GM21737 (cell line): ENCODE results near the gene HMGN2.
"Not testable (repeated sequence)": the region's sequence is repeated elsewhere in the genome, so short reads cannot be mapped to it uniquely, and the experiment has no call there.

Experiments
- ATAC-seq: cut with Tn5 transposase; IDR thresholded peaks from one replicate; pipeline ENCODE4 v1.9.1; 2021; ENCODE audit warnings: mild to moderate bottlenecking, moderate library complexity; ENCODE audit not compliant: unreplicated experiment

The HMGN2 gene

DNA sequence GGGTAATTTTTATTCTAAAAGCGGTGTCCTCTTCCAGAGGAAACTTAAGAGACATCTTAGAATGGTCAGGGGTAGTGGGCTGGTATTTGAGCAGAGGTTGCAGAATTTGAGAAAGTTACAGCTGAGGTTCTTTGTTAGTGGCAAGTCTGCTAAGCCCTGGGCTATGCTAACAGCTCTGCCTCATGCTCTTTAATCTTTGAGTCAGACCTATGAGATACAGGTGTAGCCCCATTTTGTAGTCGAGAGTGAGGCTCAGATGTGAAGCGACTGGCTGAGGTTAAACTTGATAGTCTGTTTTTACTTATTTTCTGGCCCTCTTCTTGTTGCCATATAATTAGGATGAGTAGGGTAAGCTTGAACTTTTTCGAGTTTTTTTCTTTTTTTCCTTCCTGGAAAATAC, 4.7 kb downstream of the HMGN2 start:
- no peak for ATAC-seq

DNA sequence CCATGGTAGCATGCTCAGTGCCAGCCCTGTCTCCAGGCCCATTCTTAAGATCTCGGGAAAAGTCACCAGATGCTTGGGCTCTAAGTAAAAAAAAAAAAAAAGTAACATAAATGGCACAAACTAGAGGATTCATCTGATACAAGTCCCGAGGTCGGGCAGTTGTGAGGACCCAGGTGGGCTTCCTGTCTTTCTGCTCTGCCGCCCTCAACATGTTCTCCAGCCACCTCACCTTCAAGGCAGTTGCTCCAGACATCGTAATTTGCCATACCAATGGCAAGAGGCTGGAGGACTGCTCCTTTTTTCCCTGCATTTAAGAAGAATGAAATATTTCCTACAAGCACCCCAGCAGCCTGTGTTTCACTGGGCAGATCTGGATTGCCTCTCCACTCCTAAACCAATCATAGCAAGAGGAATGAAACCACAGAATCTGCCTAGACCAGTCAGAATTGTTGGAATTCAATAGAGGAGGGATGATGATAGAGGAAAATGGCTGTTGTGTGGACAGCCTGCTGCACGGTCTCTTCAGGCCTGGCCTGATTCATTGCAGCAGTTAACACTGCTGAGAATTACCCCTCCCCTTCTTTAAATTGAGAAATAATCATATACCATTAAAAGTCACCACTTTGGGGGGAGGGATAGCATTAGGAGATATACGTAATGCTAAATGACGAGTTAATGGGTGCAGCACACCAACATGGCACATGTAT, 5.4 kb downstream of the HMGN2 start:
- ATAC-seq, result no peak

DNA sequence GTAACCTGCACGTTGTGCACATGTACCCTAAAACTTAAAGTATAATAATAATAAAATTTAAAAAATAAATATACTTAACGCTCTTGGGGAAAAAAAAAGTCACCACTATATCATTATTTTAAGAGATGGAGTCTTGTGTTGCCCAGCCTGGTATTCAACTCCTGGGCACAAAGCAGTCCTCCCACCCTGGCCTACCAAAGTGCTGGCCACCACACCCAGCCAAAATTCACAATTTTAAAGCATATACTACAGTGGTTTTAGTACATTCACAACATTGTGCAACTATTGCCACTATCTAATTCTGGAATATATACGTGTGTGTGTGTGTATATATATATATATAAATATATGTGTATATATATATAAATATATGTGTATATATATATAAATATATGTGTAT, 5.9 kb downstream of the HMGN2 start:
- no peak for ATAC-seq

DNA sequence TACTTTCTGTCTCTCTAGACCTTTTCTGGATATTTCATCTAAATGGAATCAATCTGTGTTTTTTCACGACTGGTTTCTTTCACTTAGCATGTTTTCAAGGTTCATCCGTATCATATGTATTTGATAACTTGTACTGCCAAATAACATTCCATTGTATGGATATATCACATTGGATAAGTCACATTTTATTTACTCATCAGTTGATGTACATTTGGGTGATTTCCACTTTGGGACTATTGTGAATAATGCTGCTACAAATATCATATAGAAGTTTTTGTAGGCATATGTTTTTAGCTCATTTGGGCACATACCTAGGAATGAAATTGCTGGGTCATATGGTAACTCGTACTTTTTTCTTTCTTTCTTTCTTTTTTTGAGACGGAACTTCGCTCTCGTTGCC, 6.7 kb downstream of the HMGN2 start:
- ATAC-seq, result no peak

DNA sequence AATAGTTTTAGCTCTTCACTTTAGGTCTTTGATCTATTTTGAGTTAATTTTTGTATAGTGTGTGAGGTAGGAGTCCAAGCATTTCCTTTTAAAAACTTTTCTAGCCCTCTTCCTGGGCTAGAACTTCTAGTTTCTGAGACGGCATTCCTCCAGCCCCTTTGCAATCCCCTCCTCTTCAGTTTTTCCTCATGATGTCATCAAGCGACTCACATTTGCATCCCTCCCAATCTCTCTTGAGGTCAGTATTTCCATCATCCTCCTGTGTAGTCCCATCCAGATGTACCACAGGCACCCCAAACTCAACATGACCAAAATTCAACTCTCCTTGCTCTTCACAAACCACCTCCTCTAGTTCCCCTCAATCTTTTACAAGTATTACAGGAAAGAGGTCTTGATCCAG, 10.7 kb downstream of the HMGN2 start:
- ATAC-seq, result no peak

DNA sequence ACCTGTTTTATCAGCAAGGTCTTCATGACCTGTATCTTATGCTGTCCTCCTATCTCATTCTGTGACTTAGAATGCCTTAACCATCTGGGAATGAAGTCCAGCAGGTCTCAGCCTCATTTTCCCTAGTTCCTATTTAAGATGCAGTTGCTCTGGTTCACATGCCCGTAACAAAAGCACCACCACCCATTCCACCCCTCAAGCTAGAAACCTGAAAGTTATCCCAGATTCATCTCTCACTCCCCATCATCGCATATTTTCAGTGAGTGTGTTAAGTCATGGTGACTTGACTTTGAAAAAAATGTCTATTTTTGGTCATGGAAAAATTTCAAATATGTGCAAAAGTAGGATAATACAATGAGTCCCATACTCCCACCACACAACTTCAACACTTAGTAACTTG, 11.7 kb downstream of the HMGN2 start:
- no peak for ATAC-seq

DNA sequence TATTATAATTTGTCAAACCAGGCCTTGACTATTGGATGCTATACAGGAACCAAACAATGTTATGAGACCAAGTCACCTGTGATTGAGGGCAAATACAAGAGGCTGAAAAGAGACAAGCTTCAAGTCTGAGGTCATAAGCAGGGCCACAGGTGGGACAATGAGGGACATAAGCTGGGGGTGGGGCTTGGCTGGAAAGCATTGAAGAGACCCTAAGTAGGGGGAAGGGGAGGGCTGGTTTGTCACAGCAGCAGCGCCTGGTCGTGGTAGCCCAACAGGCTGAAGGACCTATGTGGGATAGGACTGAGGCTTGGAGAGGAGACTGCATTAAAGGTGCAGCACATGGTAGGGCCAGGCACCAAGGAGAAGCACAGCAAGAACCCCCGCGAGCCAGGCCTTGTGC, 17.9 kb downstream of the HMGN2 start:
- ATAC-seq, result no peak

DNA sequence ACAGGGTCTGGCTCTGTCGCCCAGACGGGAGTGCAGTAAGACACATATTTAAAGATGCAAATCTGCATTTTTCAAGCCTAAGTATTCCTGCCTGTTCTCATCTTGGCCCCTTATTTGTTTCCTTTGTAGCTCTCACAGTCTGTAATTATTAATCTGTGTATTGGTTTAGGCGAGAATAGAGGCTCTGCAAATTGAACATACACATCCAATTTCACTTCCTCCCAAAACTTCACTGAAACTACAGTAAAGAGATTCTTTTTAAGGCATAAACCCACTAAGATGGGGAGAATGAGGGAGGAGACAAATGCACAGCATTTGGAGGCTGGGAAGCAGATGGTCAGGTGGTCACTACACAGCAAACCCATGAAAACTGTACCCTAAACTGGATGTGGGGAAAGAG, 21.0 kb downstream of the HMGN2 start:
- no peak for ATAC-seq

DNA sequence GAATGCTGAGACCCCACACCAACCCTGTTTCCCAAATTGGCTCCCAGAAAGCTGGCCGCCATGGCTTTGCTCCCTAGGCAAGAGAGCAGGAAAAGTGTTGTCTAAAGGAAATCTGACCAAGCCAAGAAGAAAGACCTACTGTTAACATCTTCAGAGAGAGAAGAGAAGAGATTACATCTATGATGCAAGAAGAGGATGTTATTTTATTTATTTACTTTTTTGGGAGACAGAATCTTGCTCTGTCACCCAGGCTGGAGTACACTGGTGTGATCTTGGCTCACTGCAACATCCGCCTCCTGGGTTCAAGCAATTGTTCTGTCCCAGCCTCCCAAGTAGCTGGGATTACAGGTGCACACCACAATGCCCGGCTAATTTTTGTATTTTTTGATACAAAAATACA, 21.7 kb downstream of the HMGN2 start:
- ATAC-seq, result no peak

DNA sequence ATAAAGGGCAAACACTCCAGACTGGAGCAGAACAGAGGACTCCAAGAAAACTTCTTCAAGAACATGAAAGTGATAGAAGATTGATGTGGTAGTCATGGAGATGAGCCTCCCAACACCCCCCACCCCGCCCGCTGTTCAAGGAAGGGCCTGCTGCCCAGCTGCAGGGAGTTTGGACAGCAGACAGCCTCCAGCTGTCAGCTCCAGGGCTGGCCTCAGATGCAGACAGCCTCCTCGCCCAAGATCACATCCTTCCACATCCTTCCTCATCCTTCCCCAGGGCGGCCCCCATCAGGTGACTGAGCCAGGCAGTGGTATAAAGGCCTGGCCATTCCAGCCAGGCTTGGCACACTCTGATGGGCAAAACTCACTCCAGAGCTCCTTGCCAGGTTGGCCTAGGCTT, 24.6 kb downstream of the HMGN2 start:
- no peak for ATAC-seq

DNA sequence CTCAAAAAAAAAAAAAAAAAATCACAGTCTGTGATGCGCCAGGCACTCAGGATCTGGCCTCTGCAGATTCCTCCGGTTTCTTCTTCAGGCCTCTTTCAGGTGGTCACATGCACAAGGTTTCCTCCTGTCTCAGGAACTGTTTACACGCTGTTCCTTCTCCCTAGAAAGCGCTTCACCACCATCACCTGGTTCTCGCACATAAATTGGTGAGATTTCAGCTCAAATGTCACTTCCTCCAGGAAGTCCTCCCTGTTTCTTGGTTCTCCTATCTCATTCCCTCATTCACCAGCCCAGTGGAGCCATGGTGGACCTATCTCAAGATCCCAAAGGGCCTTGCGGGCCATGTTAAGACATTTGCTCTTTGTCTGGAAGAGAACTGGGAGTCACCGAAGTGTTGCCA, 26.7 kb downstream of the HMGN2 start:
- ATAC-seq, result no peak

DNA sequence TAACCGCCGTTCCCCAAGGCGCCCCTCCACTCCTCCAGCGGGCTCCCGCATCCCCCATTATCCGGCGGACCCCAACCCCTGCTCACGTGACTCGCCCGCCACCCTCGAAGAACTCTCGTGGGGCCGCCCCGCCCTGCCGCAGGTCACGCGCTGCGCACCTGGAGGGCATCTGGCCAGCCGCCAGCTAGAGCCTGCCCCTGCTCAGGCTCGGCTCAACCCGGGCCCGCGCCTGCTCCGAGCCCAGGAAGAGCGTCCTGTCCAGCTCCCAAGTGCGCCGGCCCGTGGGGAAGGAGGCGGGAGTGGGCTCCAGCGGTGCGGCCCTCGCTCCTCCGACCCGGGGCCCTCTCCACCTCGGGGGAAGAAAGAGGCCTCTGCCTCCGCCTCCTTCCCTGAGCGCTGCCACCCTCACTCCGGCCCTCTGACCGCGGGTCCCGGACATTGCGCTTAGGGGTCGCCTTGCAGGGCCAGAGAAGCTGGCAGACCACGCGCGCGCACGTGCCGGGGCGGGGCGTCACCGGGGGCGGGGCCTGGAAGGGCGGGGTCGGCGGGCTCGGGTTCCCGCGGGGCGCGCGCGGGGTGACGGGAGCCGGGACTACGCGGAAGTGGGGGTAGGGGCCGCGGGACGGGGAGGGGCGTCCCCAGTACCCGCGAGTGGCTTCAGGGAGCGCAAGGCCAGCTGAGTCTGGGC, 28.4 kb downstream of the HMGN2 start:
- peak; percentile 57 for ATAC-seq

DNA sequence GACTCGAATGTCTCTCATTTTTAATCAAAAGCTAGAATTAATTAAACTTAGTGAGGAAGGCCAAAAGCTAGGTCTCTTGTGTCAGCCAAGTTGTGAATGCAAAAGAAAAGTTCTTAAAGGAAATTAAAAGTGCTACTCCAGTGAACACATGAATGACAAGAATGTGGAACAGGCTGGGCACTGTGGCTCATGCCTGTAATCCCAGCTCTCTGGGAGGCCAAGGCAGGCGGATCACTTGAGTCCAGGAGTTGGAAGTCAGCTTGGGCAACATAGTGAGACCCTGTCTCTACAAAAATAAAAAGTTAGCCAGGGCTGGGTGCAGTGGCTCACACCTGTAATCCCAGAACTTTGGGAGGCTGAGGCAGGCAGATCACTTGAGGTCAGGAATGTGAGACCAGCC, 38.5 kb downstream of the HMGN2 start:
- not testable (repeated sequence) for ATAC-seq

DNA sequence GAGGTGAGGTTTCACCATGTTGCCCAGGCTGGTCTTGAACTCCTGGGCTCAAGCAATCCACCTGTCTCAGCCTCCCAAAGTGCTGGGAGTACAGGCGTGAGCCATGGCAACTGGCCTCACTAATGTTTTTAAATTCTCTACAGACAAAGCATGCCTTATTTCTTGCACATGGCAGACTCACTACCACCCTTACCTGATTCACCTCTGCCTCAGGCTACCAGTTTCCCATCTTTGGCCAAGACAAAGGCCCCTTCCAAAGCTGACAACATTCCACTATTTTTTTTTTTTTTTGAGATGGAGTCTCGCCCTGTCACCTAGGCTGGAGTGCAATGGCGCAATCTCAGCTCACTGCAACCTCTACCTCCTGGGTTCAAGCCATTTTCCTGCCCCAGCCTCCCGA, 43.6 kb downstream of the HMGN2 start:
- ATAC-seq, result not testable (repeated sequence)

DNA sequence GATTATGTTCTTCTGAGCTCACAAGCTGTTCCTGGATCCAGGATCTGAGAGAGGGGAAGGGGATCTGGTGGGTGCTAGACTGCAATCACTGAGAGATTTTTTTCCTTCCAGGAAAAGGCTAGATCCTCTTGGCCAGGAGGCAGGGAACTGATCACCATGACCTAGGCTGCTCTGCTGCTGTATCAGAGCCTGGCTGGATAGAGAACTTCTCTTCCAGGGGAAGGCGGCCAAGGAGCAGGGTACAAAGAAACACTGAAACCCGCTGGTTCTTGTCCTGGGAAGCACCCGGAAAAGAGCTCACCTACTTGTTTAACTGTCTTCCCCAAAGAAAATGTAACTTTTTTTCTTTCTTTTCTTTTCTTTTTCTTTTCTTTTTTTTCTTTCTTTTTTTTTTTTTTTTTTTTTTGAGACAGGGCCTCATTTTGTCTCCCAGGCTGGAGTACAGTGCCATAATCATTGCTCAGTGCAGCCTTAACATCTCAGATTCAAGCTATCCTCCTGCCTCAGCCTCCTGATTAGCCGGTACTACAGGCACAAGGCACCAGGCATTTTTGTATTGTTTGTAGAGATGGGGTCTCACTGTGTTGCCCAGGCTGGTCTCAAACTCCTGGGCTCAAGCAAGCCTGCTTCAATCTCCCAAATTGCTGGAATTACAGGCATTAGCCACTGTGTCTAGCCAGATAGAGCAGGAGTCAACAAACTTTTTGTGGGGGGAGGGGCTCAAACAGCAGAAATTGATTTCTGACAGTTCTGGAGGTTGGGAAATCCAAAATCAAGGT, 44.9 kb downstream of the HMGN2 start:
- ATAC-seq, result no peak

DNA sequence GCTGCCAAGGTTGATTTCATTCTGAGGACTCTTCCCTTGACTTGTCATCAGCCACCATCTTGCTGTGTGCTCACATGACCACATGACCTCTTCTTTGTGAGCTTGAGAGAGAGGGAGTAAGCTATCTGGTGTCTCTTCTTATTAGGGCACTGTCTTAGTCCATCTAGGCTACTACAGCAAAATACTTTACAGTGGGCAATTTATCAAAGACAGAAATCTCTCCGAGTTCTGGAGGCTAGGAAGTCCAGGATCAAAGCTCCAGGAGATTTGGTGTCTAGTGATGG, 45.5 kb downstream of the HMGN2 start:
- ATAC-seq, result no peak

DNA sequence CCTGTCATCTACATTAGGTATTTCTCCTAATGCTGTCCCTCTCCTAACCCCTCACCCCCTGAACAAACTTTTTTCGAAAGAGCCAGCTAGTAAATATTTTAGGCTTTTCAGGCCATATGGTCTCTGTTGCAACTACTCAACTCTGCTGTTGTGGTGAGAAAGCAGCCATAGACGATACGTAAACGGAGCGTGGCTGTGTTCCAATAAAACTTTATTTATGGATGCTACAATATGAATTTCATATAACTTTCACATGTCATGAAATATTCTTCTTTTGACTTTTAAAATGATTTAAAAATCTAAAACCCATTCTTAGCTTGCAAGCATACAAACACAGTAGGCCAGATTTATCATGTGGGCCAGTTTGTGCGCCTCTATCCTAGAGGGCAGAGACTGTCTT, 46.1 kb downstream of the HMGN2 start:
- no peak for ATAC-seq

DNA sequence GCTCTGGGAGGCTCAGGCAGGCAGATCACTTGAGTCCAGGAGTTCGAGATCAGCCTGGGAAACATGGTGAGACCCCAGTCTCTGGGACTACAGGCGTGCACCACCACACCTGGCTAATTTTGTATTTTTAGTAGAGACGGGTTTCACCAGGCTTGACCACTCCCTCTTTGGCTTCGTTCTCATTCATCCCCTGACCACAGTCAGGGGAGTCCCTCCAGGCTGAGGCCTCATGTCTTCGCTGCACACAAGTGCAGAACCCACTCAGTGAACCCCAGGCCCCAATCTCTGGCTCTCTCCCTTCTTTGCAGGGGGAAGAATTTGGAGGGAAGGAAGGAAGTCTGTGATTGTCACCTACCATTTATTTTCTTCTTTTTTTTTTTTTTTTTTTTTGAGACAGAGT, 48.1 kb downstream of the HMGN2 start:
- ATAC-seq, result no peak

DNA sequence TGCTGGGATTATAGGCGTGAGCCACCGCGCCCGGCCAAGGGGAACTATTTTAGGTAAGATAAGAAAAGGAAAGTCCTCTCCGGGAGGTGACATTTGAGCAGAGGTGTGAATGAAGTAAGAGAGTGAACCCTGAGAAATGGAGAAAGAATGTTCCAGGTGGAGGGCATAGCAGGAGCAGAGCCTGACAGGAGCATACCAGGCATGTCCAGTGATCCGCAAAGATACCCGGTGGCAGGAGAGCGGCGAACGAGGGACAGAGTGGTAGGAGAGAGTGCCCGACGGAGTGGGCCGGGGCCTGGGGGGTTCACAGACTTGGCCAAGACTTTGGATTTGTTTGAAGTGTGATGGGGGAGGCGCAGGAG, 49.4 kb downstream of the HMGN2 start:
- ATAC-seq, result no peak

DNA sequence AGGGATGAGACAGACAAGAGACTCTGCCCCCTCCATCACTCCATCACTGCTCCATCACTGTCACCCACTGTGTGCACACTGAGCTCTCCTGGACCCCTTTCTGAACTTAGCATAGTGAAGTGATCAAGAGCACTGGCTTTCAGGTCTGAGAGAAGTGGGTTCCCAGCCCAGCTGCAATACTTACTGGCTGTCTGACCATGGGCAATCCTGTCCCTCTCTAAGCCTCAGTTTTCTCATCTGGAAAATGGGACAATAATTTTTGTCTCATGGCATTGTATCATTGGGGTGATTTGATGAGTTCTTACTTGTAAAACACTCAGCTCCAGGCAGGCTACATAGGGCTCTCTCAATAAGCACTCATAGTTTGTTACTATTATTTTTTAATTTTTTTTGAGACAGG, 49.8 kb downstream of the HMGN2 start:
- ATAC-seq, result no peak

DNA sequence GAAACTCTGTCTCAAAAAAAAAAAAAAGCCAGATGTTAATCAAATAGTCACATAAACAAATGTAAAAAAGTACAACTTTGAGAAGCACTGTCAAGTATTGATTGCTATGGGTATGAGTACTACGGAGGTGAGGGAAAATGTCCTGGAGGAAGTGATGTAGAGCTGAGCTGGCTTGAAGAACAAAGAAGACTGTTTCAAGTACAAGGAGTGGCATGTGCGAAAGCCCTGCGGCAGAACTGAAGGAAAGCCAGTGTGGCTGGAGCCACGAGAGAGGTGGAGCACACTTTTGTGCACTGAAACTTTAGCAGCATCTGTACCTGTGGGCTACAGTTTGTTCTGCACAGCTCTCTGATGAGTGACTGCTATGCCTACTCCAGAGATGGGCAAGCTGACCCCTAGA, 51.9 kb downstream of the HMGN2 start:
- no peak for ATAC-seq
